IPS DF 19.7 (cell line): ENCODE data around the gene USP35.
"Not testable (repeated sequence)": the region's sequence is repeated elsewhere in the genome, so short reads cannot be mapped to it uniquely, and the experiment has no call there.

ENCODE experiments used
- DNase-seq: peaks from one replicate; pipeline ENCODE4 v3.0.0-alpha.2; 2013; ENCODE audit warnings: low read depth, low spot score

USP35 gene

GRCh38 chr11:78216021-78216420 lies 27.3 kb downstream of the USP35 start:
- DNase-seq: no peak

GRCh38 chr11:78216571-78217287 lies 28.0 kb downstream of the USP35 start:
- no peak for DNase-seq

GRCh38 chr11:78217650-78218541 lies 29.2 kb downstream of the USP35 start:
- DNase-seq: no peak

- no peak for DNase-seq
These were observed 30.2 kb downstream of the USP35 start for GRCh38 chr11:78218707-78219492.

GRCh38 chr11:78219493-78220217 lies 30.9 kb downstream of the USP35 start:
- no peak for DNase-seq

GRCh38 chr11:78220218-78221157 lies 31.8 kb downstream of the USP35 start:
- DNase-seq: no peak

GRCh38 chr11:78221396-78222315 lies 32.9 kb downstream of the USP35 start:
- DNase-seq: no peak

- not testable (repeated sequence) for DNase-seq
These were observed 34.0 kb downstream of the USP35 start for GRCh38 chr11:78222726-78223125.

- DNase-seq: no peak
These were observed 34.7 kb downstream of the USP35 start for GRCh38 chr11:78223320-78223954.

- no peak for DNase-seq
These were observed 35.8 kb downstream of the USP35 start for GRCh38 chr11:78224506-78224905.

GRCh38 chr11:78224906-78225420 lies 36.2 kb downstream of the USP35 start:
- DNase-seq: no peak

- no peak for DNase-seq
These were observed 38.3 kb downstream of the USP35 start for GRCh38 chr11:78226684-78227680.

- no peak for DNase-seq
These were observed 39.2 kb downstream of the USP35 start for GRCh38 chr11:78227921-78228320.

- DNase-seq: peak; percentile 56
These were observed 39.7 kb downstream of the USP35 start for GRCh38 chr11:78228467-78228866.

- DNase-seq: no peak
These were observed 40.4 kb downstream of the USP35 start for GRCh38 chr11:78229106-78229505.

GRCh38 chr11:78230161-78230877 lies 41.6 kb downstream of the USP35 start:
- DNase-seq: no peak
